Measurements from ENCODE around the gene NECTIN1.

NECTIN1 gene

DNA sequence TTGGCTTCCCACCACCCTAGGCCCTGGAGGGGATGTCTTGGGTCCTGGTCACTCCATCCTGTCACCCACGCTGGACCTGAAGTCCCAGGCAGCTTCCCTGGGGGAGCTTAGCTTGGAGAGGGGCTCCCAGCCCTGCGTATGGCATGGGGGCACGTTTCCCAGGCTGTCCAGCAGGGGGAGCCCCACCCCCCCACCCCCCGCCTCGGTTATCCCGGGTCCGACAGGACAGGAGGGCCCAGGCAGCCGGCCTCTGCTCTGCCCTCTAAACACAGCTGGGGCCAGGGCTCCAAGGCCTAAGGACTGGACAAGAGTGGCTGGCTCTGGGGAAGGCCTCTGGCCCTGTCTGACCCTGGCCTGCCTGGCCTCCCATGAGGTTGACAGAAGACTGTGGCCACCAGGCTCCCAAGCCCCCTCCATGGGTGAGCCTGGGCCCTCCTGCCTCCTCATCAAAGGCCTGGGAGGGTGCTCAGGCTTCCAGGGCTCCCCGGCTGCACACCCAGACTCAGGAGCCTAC is 104.8 kb downstream of the NECTIN1 start:
- Histone ChIP-seq H3K4me3 (ENCODE audit: low read depth, low read length) (no peak overlapping the region), H3K36me3 (ENCODE audit: control insufficient read depth, insufficient read depth, low read length) (no peaks in the 10 kb centered on the region), H3K9ac (ENCODE audit: low read depth, low read length) (no peak overlapping the region), H3K9me3 (ENCODE audit: control insufficient read depth, insufficient read depth, low read length) (no peaks in the 10 kb centered on the region), H3K4me1 (ENCODE audit: control insufficient read depth, insufficient read depth, low read length) (peaks cover 12% of the 10 kb centered on the region), H3K27me3 (ENCODE audit: control insufficient read depth, insufficient read depth, low read length) (no peaks in the 10 kb centered on the region)

- Histone ChIP-seq H3K4me1 (ENCODE audit: control insufficient read depth, insufficient read depth, low read length) (peaks cover 12% of the 10 kb centered on the region), H3K27me3 (ENCODE audit: control insufficient read depth, insufficient read depth, low read length) (no peaks in the 10 kb centered on the region), H3K9ac (ENCODE audit: low read depth, low read length) (no peak overlapping the region), H3K9me3 (ENCODE audit: control insufficient read depth, insufficient read depth, low read length) (no peaks in the 10 kb centered on the region), H3K36me3 (ENCODE audit: control insufficient read depth, insufficient read depth, low read length) (no peaks in the 10 kb centered on the region), H3K4me3 (ENCODE audit: low read depth, low read length) (no peak overlapping the region)
These were observed 105.3 kb downstream of the NECTIN1 start for GRCh38 chr11:119623682-119624081.

GRCh38 chr11:119622454-119623143 is 106.4 kb downstream of the NECTIN1 start:
- Histone ChIP-seq H3K27me3 (ENCODE audit: control insufficient read depth, insufficient read depth, low read length) (no peaks in the 10 kb centered on the region), H3K4me3 (ENCODE audit: low read depth, low read length) (no peak overlapping the region), H3K9me3 (ENCODE audit: control insufficient read depth, insufficient read depth, low read length) (no peaks in the 10 kb centered on the region), H3K4me1 (ENCODE audit: control insufficient read depth, insufficient read depth, low read length) (peaks cover 18% of the 10 kb centered on the region), H3K9ac (ENCODE audit: low read depth, low read length) (no peak overlapping the region), H3K36me3 (ENCODE audit: control insufficient read depth, insufficient read depth, low read length) (no peaks in the 10 kb centered on the region)

- H3K9ac ChIP-seq (ENCODE audit: low read depth, low read length), result no peak overlapping the region
These were observed 109.3 kb downstream of the NECTIN1 start for GRCh38 chr11:119619665-119620064.

GRCh38 chr11:119618208-119618909 is 110.6 kb downstream of the NECTIN1 start:
- Histone ChIP-seq H3K9ac (ENCODE audit: low read depth, low read length) (no peak overlapping the region), H3K4me3 (ENCODE audit: low read depth, low read length) (no peak overlapping the region), H3K36me3 (ENCODE audit: control insufficient read depth, insufficient read depth, low read length) (no peaks in the 10 kb centered on the region), H3K27me3 (ENCODE audit: control insufficient read depth, insufficient read depth, low read length) (peaks cover 12% of the 10 kb centered on the region), H3K4me1 (ENCODE audit: control insufficient read depth, insufficient read depth, low read length) (peaks cover 9% of the 10 kb centered on the region), H3K9me3 (ENCODE audit: control insufficient read depth, insufficient read depth, low read length) (no peaks in the 10 kb centered on the region)

More at GRCh38 chr11:119619665-119620064, 109.3 kb downstream of the NECTIN1 start:
- peaks cover 14% of the 10 kb centered on the region for H3K4me1 ChIP-seq (ENCODE audit: control insufficient read depth, insufficient read depth, low read length)
- no peaks in the 10 kb centered on the region for H3K36me3 ChIP-seq (ENCODE audit: control insufficient read depth, insufficient read depth, low read length)
- no peaks in the 10 kb centered on the region for H3K9me3 ChIP-seq (ENCODE audit: control insufficient read depth, insufficient read depth, low read length)
- H3K27me3 ChIP-seq (ENCODE audit: control insufficient read depth, insufficient read depth, low read length), result peaks cover 9% of the 10 kb centered on the region
- no peak overlapping the region for H3K4me3 ChIP-seq (ENCODE audit: low read depth, low read length)

DNA sequence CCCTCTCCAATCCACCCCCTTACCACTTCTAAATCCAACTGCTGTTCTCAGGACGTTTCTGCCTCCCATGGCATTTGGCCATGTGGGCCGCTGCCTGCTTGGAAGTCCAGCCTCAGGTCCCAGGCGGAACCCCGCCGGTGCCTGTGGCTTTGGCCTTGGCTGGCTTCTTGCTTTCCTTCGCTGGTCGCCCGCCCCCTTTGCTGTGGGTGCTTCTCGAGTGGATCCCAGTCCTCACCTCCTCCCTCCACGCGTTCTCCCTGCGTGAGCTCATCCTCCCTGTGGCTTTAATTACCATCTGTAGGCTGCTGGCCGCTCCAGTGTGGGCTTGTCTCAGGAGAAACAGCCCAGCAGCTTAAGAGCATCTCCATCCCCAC is 111.7 kb downstream of the NECTIN1 start:
- Histone ChIP-seq H3K9ac (ENCODE audit: low read depth, low read length) (no peak overlapping the region), H3K4me1 (ENCODE audit: control insufficient read depth, insufficient read depth, low read length) (peaks cover 9% of the 10 kb centered on the region), H3K9me3 (ENCODE audit: control insufficient read depth, insufficient read depth, low read length) (no peaks in the 10 kb centered on the region), H3K36me3 (ENCODE audit: control insufficient read depth, insufficient read depth, low read length) (no peaks in the 10 kb centered on the region), H3K27me3 (ENCODE audit: control insufficient read depth, insufficient read depth, low read length) (peaks cover 14% of the 10 kb centered on the region), H3K4me3 (ENCODE audit: low read depth, low read length) (no peak overlapping the region)

- H3K9me3 ChIP-seq (ENCODE audit: control insufficient read depth, insufficient read depth, low read length), result no peaks in the 10 kb centered on the region
- H3K4me3 ChIP-seq (ENCODE audit: low read depth, low read length), result no peak overlapping the region
- no peaks in the 10 kb centered on the region for H3K36me3 ChIP-seq (ENCODE audit: control insufficient read depth, insufficient read depth, low read length)
- no peak overlapping the region for H3K9ac ChIP-seq (ENCODE audit: low read depth, low read length)
- peaks cover 14% of the 10 kb centered on the region for H3K27me3 ChIP-seq (ENCODE audit: control insufficient read depth, insufficient read depth, low read length)
- peaks cover 9% of the 10 kb centered on the region for H3K4me1 ChIP-seq (ENCODE audit: control insufficient read depth, insufficient read depth, low read length)
These were observed 112.2 kb downstream of the NECTIN1 start for GRCh38 chr11:119616586-119617339.

DNA sequence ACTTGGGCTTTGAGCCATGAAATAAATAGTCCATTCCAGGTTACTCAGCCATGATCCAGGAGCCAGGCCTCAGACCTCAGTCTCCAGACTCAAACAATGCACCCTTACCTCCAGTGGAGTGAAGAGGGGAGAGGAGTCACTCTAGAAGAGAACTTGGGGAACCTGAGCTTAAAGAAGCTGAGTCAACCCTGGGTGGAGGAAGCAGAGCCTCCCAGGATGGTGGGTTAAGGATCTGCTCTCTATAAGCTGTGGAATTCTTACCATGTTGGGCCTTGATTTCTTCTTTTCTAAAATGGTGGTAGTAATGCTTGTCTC is 113.2 kb downstream of the NECTIN1 start:
- Histone ChIP-seq H3K9ac (ENCODE audit: low read depth, low read length) (no peak overlapping the region), H3K27me3 (ENCODE audit: control insufficient read depth, insufficient read depth, low read length) (peaks cover 14% of the 10 kb centered on the region), H3K9me3 (ENCODE audit: control insufficient read depth, insufficient read depth, low read length) (no peaks in the 10 kb centered on the region), H3K4me3 (ENCODE audit: low read depth, low read length) (no peak overlapping the region), H3K4me1 (ENCODE audit: control insufficient read depth, insufficient read depth, low read length) (peaks cover 9% of the 10 kb centered on the region), H3K36me3 (ENCODE audit: control insufficient read depth, insufficient read depth, low read length) (no peaks in the 10 kb centered on the region)

GRCh38 chr11:119615003-119615881 is 113.8 kb downstream of the NECTIN1 start:
- Histone ChIP-seq H3K9me3 (ENCODE audit: control insufficient read depth, insufficient read depth, low read length) (no peaks in the 10 kb centered on the region), H3K9ac (ENCODE audit: low read depth, low read length) (no peak overlapping the region), H3K36me3 (ENCODE audit: control insufficient read depth, insufficient read depth, low read length) (no peaks in the 10 kb centered on the region), H3K27me3 (ENCODE audit: control insufficient read depth, insufficient read depth, low read length) (peaks cover 17% of the 10 kb centered on the region), H3K4me1 (ENCODE audit: control insufficient read depth, insufficient read depth, low read length) (peaks cover 9% of the 10 kb centered on the region), H3K4me3 (ENCODE audit: low read depth, low read length) (no peak overlapping the region)

DNA sequence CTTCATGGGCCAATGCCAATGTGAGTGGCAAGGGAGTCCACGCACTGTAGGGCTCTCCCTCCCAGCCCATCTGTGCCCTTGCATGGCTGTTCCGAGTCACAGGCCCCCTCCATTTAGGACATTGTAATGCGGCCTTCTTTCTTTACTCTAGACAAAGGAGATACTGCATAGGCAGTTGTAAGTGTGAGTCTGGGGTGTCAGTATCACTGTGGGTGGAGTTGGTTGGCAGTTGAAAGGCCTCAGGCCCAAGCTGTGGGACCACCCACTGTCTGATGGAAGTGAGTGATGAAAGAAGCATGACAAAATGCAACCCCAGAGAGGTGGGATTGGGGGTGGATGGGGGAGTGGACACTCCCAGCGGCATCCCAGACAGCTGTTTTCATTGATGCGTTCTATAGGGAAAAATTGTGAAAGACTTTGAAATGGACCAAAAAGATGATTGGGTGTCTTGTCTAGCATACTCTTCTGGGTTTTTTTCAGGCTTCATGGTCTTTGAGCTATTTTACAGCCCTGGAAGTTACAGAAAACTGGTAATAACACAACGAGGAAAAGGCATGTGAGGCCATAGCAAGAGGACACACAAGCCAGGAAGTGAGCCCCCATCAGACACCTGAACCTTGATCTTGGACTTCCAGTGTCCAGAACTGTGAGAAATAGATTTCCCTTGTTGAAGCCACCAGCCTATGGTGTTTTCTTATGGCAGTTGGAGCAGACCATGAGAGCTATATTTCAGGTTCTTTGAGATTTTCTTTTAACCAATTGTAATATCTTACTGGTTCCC is 114.6 kb downstream of the NECTIN1 start:
- no peak overlapping the region for H3K4me3 ChIP-seq (ENCODE audit: low read depth, low read length)
- no peaks in the 10 kb centered on the region for H3K36me3 ChIP-seq (ENCODE audit: control insufficient read depth, insufficient read depth, low read length)
- H3K9ac ChIP-seq (ENCODE audit: low read depth, low read length), result no peak overlapping the region
- peaks cover 21% of the 10 kb centered on the region for H3K27me3 ChIP-seq (ENCODE audit: control insufficient read depth, insufficient read depth, low read length)
- no peaks in the 10 kb centered on the region for H3K9me3 ChIP-seq (ENCODE audit: control insufficient read depth, insufficient read depth, low read length)
- H3K4me1 ChIP-seq (ENCODE audit: control insufficient read depth, insufficient read depth, low read length), result peaks cover 9% of the 10 kb centered on the region

Measured in iPS-15b (cell line).